Peyer's patch (tissue), 4 donors: Measurements from ENCODE around the gene CACNA1H. TPM values are rescaled to one million over a fixed set of nuclear protein-coding genes. Genes with fewer than 3 reads are reported as not detected.

ENCODE experiments used
- DNase-seq, 3 donors: peaks; one replicate each; pipeline ENCODE4 v3.0.0-alpha.2; 2017 to 2019
- H3K27ac ChIP-seq, 4 donors: fragments of 200-600 bp; sonication (generic); one replicate each; pipeline ENCODE4 v1.5.1; 2016 to 2019
- H3K27me3 ChIP-seq, 2 donors: fragments of 200-600 bp; sonication (generic); one replicate each; pipeline ENCODE4 v1.5.1; 2019
- H3K36me3 ChIP-seq, 3 donors: fragments of 200-600 bp; sonication (generic); one replicate each; pipeline ENCODE4 v1.5.1; 2016 to 2019
- H3K4me1 ChIP-seq, 4 donors: fragments of 200-600 bp; sonication (generic); one replicate each; pipeline ENCODE4 v1.5.1; 2016 to 2019
- H3K4me3 ChIP-seq, 4 donors: fragments of 200-600 bp; sonication (generic); 1 replicate in 3 of 4; 2 replicates in 1 of 4; pipeline ENCODE4 v1.5.1; 2016 to 2019; ENCODE audit warnings: mild to moderate bottlenecking in 1 of 4
- H3K9me3 ChIP-seq, 4 donors: fragments of 200-600 bp; sonication (generic); one replicate each; pipeline ENCODE4 v1.5.1; 2016 to 2019; ENCODE audit warnings: mild to moderate bottlenecking in 1 of 4
- CTCF ChIP-seq, 6 experiments: fragments of 450-650 bp in 4 of 6; fragments of 200-600 bp in 2 of 6; sonication (generic) in 1 of 6; IDR thresholded peaks; one replicate each; pipeline ENCODE4 v1.5.1; 2017 to 2019; ENCODE audit warnings: antibody characterized with exemption in 6 of 6, mild to moderate bottlenecking in 3 of 6, moderate library complexity in 1 of 6
- POLR2A ChIP-seq, 2 donors: fragments of 450-650 bp; IDR thresholded peaks; one replicate each; pipeline ENCODE4 v1.5.1; 2017; ENCODE audit warnings: antibody characterized with exemption in 2 of 2, mild to moderate bottlenecking in 2 of 2, moderate library complexity in 2 of 2
- total RNA-seq, 4 donors: library from RNA; depleted of rRNA; stranded (reverse); fragments of >200 nt; gene quantifications; one replicate each; pipeline ENCODE4 v1.1.0, GENCODE V29; 2016

Gene CACNA1H
- total RNA-seq, 4 donors from 2014 or later = 4.0 to 28.9 (median 9.7) TPM

GRCh38 chr16:1135459-1135825, 17.5 kb upstream of the CACNA1H start:
- no peaks in the 10 kb centered on the region for H3K4me1 ChIP-seq
- TF ChIP-seq CTCF (IDR thresholded peaks at IDR 0.05) (no peak), POLR2A (IDR thresholded peaks at IDR 0.05) (no peak)
- H3K27ac ChIP-seq = no peak overlapping the region
- H3K27me3 ChIP-seq = no peaks in the 10 kb centered on the region
- no peak overlapping the region for H3K4me3 ChIP-seq
- no peaks in the 10 kb centered on the region for H3K9me3 ChIP-seq
- H3K36me3 ChIP-seq = no peaks in the 10 kb centered on the region
- no peak for DNase-seq

GRCh38 chr16:1137604-1138003, 15.3 kb upstream of the CACNA1H start:
- TF ChIP-seq CTCF (IDR thresholded peaks at IDR 0.05) (no peak), POLR2A (IDR thresholded peaks at IDR 0.05) (no peak)
- no peaks in the 10 kb centered on the region for H3K27me3 ChIP-seq
- no peak overlapping the region for H3K27ac ChIP-seq
- no peaks in the 10 kb centered on the region for H3K4me1 ChIP-seq
- peak in 1 of 3 donors; percentile 25 for DNase-seq
- H3K9me3 ChIP-seq = no peaks in the 10 kb centered on the region
- H3K36me3 ChIP-seq = no peaks in the 10 kb centered on the region
- no peak overlapping the region for H3K4me3 ChIP-seq

GRCh38 chr16:1140582-1141162, 12.2 kb upstream of the CACNA1H start:
- DNase-seq = no peak

GRCh38 chr16:1141191-1141590, 11.7 kb upstream of the CACNA1H start:
- TF ChIP-seq POLR2A (IDR thresholded peaks at IDR 0.05) (no peak), CTCF (IDR thresholded peaks at IDR 0.05) (no peak)
- no peak for DNase-seq
- no peaks in the 10 kb centered on the region for H3K4me1 ChIP-seq
- no peak overlapping the region for H3K4me3 ChIP-seq
- no peaks in the 10 kb centered on the region for H3K9me3 ChIP-seq
- no peak overlapping the region for H3K27ac ChIP-seq
- no peaks in the 10 kb centered on the region for H3K27me3 ChIP-seq
- H3K36me3 ChIP-seq = no peaks in the 10 kb centered on the region

More at GRCh38 chr16:1140582-1141162, 12.2 kb upstream of the CACNA1H start:
- TF ChIP-seq POLR2A (IDR thresholded peaks at IDR 0.05) (no peak), CTCF (IDR thresholded peaks at IDR 0.05) (no peak)
- H3K9me3 ChIP-seq = no peaks in the 10 kb centered on the region
- H3K36me3 ChIP-seq = no peaks in the 10 kb centered on the region
- H3K27ac ChIP-seq = no peak overlapping the region
- H3K27me3 ChIP-seq = no peaks in the 10 kb centered on the region
- no peak overlapping the region for H3K4me3 ChIP-seq
- H3K4me1 ChIP-seq = no peaks in the 10 kb centered on the region

GRCh38 chr16:1141716-1142115, 11.2 kb upstream of the CACNA1H start:
- H3K4me3 ChIP-seq = no peak overlapping the region

More at GRCh38 chr16:1141716-1142115, 11.2 kb upstream of the CACNA1H start:
- Histone ChIP-seq H3K36me3 (no peaks in the 10 kb centered on the region), H3K27me3 (no peaks in the 10 kb centered on the region), H3K27ac (no peak overlapping the region), H3K9me3 (no peaks in the 10 kb centered on the region), H3K4me1 (no peaks in the 10 kb centered on the region)
- no peak for DNase-seq
- TF ChIP-seq POLR2A (IDR thresholded peaks at IDR 0.05) (no peak), CTCF (IDR thresholded peaks at IDR 0.05) (no peak)
